ENCODE measurements around the gene FTCD. TPM values are rescaled to one million over a fixed set of nuclear protein-coding genes. Genes with fewer than 3 reads are reported as not detected.
"Not testable (repeated sequence)": the region's sequence is repeated elsewhere in the genome, so short reads cannot be mapped to it uniquely, and the experiment has no call there.

The FTCD gene
- total RNA-seq, 1 donor from 2014 or later, result 0.92 TPM

- peak; percentile 70 for DNase-seq
Measured at GRCh38 chr21:46153247-46154154, 1.9 kb downstream of the FTCD start.

- no peak for DNase-seq
Measured at GRCh38 chr21:46152927-46153246, 2.5 kb downstream of the FTCD start.

- DNase-seq, result no peak
Measured at GRCh38 chr21:46151989-46152926, 3.1 kb downstream of the FTCD start.

GRCh38 chr21:46151261-46151988, 4.0 kb downstream of the FTCD start:
- no peak for DNase-seq

GRCh38 chr21:46150491-46151121, 4.8 kb downstream of the FTCD start:
- DNase-seq, result peak; percentile 21

- DNase-seq, result no peak
Measured at GRCh38 chr21:46150073-46150472, 5.3 kb downstream of the FTCD start.

- DNase-seq, result no peak
Measured at GRCh38 chr21:46149205-46149901, 6.0 kb downstream of the FTCD start.

- DNase-seq, result no peak
Measured at GRCh38 chr21:46148106-46148505, 7.3 kb downstream of the FTCD start.

- DNase-seq, result not testable (repeated sequence)
Measured at GRCh38 chr21:46147429-46147828, 8.0 kb downstream of the FTCD start.

GRCh38 chr21:46146856-46147255, 8.5 kb downstream of the FTCD start:
- no peak for DNase-seq

GRCh38 chr21:46145840-46146691, 9.3 kb downstream of the FTCD start:
- DNase-seq, result no peak

GRCh38 chr21:46145159-46145839, 10.1 kb downstream of the FTCD start:
- no peak for DNase-seq

GRCh38 chr21:46144464-46145070, 10.8 kb downstream of the FTCD start:
- no peak for DNase-seq

- no peak for DNase-seq
Measured at GRCh38 chr21:46142582-46143473, 12.6 kb downstream of the FTCD start.

GRCh38 chr21:46141767-46142581, 13.4 kb downstream of the FTCD start:
- no peak for DNase-seq

GRCh38 chr21:46140352-46141003, 14.9 kb downstream of the FTCD start:
- not testable (repeated sequence) for DNase-seq

GRCh38 chr21:46139686-46140085, 15.7 kb downstream of the FTCD start:
- no peak for DNase-seq

Data from tongue (tissue), 2 donors.